GM21576 (cell line): ENCODE measurements around the gene IL4R.

Experiments
- ATAC-seq: cut with Tn5 transposase; IDR thresholded peaks from one replicate; pipeline ENCODE4 v1.9.1; 2021; ENCODE audit warnings: mild to moderate bottlenecking, moderate library complexity; ENCODE audit not compliant: unreplicated experiment

Gene IL4R

DNA sequence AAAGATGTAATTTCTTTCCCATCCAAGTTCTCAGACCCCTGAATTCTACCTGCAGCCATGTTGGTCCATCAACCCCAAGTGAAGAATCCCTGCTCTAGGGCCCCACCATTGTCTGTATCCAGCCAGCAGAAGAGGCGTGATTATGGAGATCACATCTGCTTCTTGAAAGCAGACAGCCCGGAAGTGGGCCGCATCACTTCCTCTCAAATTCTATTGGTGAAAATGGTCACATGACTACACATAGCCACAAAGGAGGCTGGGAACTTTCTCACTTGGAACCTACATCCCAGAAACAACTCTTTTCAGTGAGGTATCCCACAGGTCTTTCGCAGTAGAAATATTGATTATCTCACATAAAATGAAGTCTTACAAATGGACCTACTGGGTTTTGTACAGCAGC is 40.1 kb downstream of the IL4R start:
- ATAC-seq: no peak

DNA sequence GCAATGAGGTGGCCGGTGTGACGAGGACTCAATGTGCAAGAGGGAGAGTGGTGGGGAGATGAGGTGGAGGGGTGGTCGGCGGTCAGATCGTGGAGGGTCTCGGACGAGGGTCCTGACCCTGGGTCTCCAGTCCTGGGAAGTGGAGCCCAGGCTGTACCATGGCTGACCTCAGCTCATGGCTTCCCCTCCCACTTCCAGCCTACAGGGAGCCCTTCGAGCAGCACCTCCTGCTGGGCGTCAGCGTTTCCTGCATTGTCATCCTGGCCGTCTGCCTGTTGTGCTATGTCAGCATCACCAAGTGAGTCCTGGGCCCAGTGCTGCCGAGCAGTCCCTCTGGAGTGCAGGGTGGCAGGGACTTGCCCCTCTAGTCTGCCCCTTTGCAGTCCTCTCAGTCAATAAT is 41.8 kb downstream of the IL4R start:
- no peak for ATAC-seq

GRCh38 chr16:27356794-27357193 is 43.0 kb downstream of the IL4R start:
- no peak for ATAC-seq

DNA sequence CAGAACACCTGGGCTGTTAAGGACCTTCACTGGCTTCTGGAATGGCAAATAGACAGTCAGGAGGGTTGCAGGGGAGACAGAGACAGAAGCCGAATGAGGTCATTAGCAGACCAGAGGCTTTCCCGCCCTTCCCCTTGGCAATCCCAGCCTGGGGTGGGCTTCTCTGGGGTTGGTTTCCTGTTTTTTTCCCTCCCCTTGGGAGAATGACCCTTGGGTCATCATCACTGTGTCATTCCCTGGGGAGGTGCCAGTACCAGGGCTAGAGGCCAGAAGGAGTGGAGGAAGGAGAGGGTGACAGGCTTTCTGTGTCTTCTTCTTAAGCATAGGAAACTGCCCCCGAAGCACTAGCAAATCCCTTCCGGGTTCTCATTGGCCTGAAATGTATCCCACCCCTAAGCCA is 45.3 kb downstream of the IL4R start:
- no peak for ATAC-seq

DNA sequence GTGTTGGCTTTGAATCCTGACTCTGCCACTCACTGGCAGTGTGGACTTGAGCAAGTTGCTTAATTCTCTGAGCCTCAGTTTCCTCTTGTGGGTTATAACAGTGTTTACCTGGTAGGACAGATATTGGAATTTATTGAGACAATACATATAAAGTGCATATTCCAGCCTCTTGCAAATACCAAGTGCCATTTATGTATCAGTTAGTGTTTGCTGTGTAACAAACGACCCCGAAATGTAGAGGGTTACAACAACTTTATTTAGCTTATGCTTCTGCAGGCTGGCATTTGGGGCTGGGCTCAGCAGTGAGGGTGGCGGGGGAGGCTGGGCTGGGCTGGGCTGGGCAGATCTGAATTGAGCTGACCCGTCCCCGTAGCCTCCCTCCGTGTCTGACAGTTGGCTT is 45.8 kb downstream of the IL4R start:
- ATAC-seq: no peak

GRCh38 chr16:27361987-27362386 is 48.2 kb downstream of the IL4R start:
- ATAC-seq: no peak

GRCh38 chr16:27362570-27363245 is 48.9 kb downstream of the IL4R start:
- no peak for ATAC-seq

DNA sequence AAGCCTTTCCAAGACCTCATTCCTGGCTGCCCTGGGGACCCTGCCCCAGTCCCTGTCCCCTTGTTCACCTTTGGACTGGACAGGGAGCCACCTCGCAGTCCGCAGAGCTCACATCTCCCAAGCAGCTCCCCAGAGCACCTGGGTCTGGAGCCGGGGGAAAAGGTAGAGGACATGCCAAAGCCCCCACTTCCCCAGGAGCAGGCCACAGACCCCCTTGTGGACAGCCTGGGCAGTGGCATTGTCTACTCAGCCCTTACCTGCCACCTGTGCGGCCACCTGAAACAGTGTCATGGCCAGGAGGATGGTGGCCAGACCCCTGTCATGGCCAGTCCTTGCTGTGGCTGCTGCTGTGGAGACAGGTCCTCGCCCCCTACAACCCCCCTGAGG is 49.5 kb downstream of the IL4R start:
- no peak for ATAC-seq

GRCh38 chr16:27363797-27364196 is 50.0 kb downstream of the IL4R start:
- no peak for ATAC-seq

GRCh38 chr16:27364493-27365141 is 50.8 kb downstream of the IL4R start:
- no peak for ATAC-seq

GRCh38 chr16:27365142-27366089 is 51.6 kb downstream of the IL4R start:
- ATAC-seq: no peak

GRCh38 chr16:27366687-27367460 is 53.1 kb downstream of the IL4R start:
- peak; percentile 7 for ATAC-seq

GRCh38 chr16:27367461-27368357 is 53.9 kb downstream of the IL4R start:
- peak; percentile 61 for ATAC-seq

DNA sequence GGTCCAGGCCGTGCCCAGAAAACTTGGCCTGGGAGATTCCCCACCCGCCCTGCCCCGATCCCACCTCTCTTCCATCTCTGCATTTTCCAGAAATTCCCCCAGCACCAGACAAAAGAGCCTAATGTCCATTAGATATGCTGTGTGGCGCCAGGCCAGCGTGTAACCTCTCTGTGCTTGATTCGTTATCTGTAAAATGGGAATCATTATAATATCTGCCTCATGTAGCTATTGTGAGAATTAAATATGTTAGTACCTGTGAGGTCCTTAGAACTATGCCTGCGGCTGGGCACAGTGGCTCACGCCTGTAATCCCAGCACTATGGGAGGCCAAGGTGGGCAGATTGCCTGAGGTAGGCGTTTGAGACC is 54.6 kb downstream of the IL4R start:
- ATAC-seq: no peak

GRCh38 chr16:27369806-27370205 is 56.0 kb downstream of the IL4R start:
- no peak for ATAC-seq

DNA sequence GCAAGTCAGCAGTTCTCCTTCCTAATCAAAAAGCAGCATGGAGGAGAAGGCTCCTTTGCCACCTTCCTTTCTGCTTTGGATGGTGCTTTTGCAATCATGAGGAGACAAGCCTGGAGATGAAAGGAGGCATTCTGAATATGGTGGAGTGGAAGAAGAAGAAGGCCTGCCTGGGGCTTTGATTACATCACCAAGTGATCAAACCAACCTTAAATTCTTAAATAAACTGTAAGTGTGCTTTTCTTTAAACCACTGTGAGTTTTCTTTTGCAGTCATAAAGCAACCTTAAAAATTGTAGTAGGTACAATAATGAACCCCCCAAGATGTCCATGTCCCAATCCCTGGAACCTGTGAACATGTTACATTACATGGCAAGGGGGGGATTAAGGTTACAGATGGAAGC is 56.5 kb downstream of the IL4R start:
- ATAC-seq: no peak

GRCh38 chr16:27373312-27373711 is 59.5 kb downstream of the IL4R start:
- ATAC-seq: no peak

- no peak for ATAC-seq
Observed at GRCh38 chr16:27374221-27374803, 60.5 kb downstream of the IL4R start.

DNA sequence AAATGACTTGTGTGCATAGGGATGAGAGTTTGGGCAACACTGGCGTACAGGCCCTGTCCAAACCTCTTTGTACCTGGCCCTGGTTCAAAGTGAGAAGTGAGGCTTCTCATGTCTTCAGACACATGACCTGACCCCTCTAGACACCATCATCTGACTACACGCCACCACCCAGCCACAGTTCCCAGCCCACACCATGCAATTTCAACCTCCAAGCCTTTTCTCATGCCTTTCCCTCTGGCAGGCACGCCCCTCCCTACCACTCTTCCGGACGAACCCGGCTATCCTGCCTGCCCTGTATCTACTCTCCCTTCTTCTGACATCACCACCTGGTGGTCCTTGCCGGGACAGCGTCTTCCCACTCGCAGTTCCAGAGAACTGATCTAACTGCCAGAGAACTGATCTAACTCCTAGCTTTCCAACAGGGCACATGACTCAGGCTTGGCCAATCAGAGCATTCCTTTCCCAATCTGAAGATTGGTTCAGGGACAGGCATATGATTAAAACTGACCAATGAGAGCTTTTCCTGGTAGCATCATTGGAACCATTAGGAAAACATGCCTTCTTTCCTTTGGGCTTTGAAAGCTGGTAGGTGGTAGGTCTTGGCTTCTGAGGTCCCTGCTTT is 61.1 kb downstream of the IL4R start:
- ATAC-seq: peak; percentile 36
